HepG2 (cell line): ENCODE data around the gene WDR54. TPM values are rescaled to one million over a fixed set of nuclear protein-coding genes. Genes with fewer than 3 reads are reported as not detected.

Experiments used
- HIVEP1 ChIP-seq: sonication (generic); formaldehyde crosslinking; IDR thresholded peaks from 2 replicates; pipeline ENCODE4 v1.4.0; 2020; ENCODE audit warnings: mild to moderate bottlenecking, missing genetic modification reagents
- IRF2 ChIP-seq: IDR thresholded peaks from 2 replicates; pipeline ENCODE4 v1.6.1; 2018; ENCODE audit warnings: missing genetic modification reagents, missing compliant biosample characterization
- MTF1 ChIP-seq: sonication (generic); formaldehyde crosslinking; IDR thresholded peaks from 2 replicates; pipeline ENCODE4 v1.5.0; 2020; ENCODE audit warnings: missing genetic modification reagents
- NR2C2 ChIP-seq: sonication (generic); formaldehyde crosslinking; IDR thresholded peaks from 2 replicates; pipeline ENCODE4 v1.4.0; 2020; ENCODE audit warnings: missing genetic modification reagents, mild to moderate bottlenecking, moderate library complexity, borderline replicate concordance
- PRMT3 ChIP-seq: sonication (generic); formaldehyde crosslinking; IDR thresholded peaks from 2 replicates; pipeline ENCODE4 v1.8.1; 2022; ENCODE audit warnings: low read depth, mild to moderate bottlenecking, moderate library complexity, missing genetic modification reagents, borderline replicate concordance
- RFXAP ChIP-seq: sonication (generic); formaldehyde crosslinking; IDR thresholded peaks from 2 replicates; pipeline ENCODE4 v1.4.0; 2020; ENCODE audit warnings: missing genetic modification reagents, borderline replicate concordance
- SAP130 ChIP-seq: IDR thresholded peaks from 2 replicates; pipeline ENCODE4 v1.6.1; 2016; ENCODE audit warnings: low read depth
- SMARCE1 ChIP-seq: fragments of 450-650 bp; IDR thresholded peaks from 2 replicates; pipeline ENCODE4 v1.6.1; 2017; ENCODE audit warnings: borderline replicate concordance
- SRF ChIP-seq: IDR thresholded peaks from 2 replicates; pipeline ENCODE4 v1.6.1; 2011; ENCODE audit warnings: mild to moderate bottlenecking, low read depth, low read length, moderate library complexity
- TBX2 ChIP-seq: sonication (generic); formaldehyde crosslinking; IDR thresholded peaks from 2 replicates; pipeline ENCODE4 v1.5.0; 2020; ENCODE audit warnings: missing genetic modification reagents, mild to moderate bottlenecking, borderline replicate concordance
- XBP1 ChIP-seq: sonication (generic); formaldehyde crosslinking; IDR thresholded peaks from 2 replicates; pipeline ENCODE4 v1.5.0; 2020; ENCODE audit warnings: missing genetic modification reagents
- ZNF143 ChIP-seq: sonication (generic); formaldehyde crosslinking; IDR thresholded peaks from 2 replicates; pipeline ENCODE4 v1.4.0; 2020; ENCODE audit warnings: missing genetic modification reagents
- ZNF256 ChIP-seq: sonication (generic); formaldehyde crosslinking; conservative IDR thresholded peaks from 2 replicates; pipeline ENCODE4 v1.4.0; 2020; ENCODE audit warnings: missing genetic modification reagents
- ZNF615 ChIP-seq: sonication (generic); formaldehyde crosslinking; IDR thresholded peaks from 2 replicates; pipeline ENCODE4 v1.5.0; 2020; ENCODE audit warnings: mild to moderate bottlenecking, missing genetic modification reagents, borderline replicate concordance
- ZNF776 ChIP-seq: sonication (generic); formaldehyde crosslinking; IDR thresholded peaks from 2 replicates; pipeline ENCODE4 v1.4.0; 2020; ENCODE audit warnings: mild to moderate bottlenecking, missing genetic modification reagents
- ZNF781 ChIP-seq: sonication (generic); formaldehyde crosslinking; IDR thresholded peaks from 2 replicates; pipeline ENCODE4 v1.5.1; 2020; ENCODE audit warnings: borderline replicate concordance, mild to moderate bottlenecking, missing genetic modification reagents; ENCODE audit errors: not compliant biosample characterization
- polyA plus RNA-seq, 8 experiments: library from polyadenylated mRNA; depleted of rRNA in 3 of 8; stranded (reverse) in 7 of 8; unstranded in 1 of 8; fragments of >200 nt; fragmentation: Illumina TruSeq in 4 of 8; extraction: Trizol in 4 of 8; gene quantifications; 2 replicates each; pipeline versions ENCODE4 v1.2.1 to v1.2.3, GENCODE V29; 2011 to 2016; ENCODE audit warnings: low read depth in 4 of 8, missing spikeins in 1 of 8, mixed read lengths in 1 of 8; ENCODE audit not compliant: insufficient read depth in 1 of 8
- total RNA-seq, 5 experiments: library from RNA; depleted of rRNA; stranded (reverse); fragments of >200 nt; fragmentation: Illumina TruSeq; extraction: Trizol; gene quantifications; 2 replicates each; pipeline ENCODE4 v1.2.3, GENCODE V29; 2016; ENCODE audit warnings: low read depth in 1 of 5
- TF ChIP-seq, protein P1 (sequence below): sonication (generic); formaldehyde crosslinking; IDR thresholded peaks from 2 replicates; pipeline ENCODE4 v1.5.1; 2020; ENCODE audit warnings: mild to moderate bottlenecking, missing genetic modification reagents
- TF ChIP-seq, protein P2 (sequence below): sonication (generic); formaldehyde crosslinking; IDR thresholded peaks from 2 replicates; pipeline ENCODE4 v1.5.0; 2020; ENCODE audit warnings: missing genetic modification reagents
- TF ChIP-seq, protein P3 (sequence below): sonication (generic); formaldehyde crosslinking; IDR thresholded peaks from 2 replicates; pipeline ENCODE4 v1.5.0; 2020; ENCODE audit warnings: missing genetic modification reagents

WDR54 gene
- total and polyA plus RNA-seq, 2 of the 13 experiments (the other 11 are each of a cell fraction or from before 2014, with no cell fraction given): 2.0 to 17.3 TPM

DNA sequence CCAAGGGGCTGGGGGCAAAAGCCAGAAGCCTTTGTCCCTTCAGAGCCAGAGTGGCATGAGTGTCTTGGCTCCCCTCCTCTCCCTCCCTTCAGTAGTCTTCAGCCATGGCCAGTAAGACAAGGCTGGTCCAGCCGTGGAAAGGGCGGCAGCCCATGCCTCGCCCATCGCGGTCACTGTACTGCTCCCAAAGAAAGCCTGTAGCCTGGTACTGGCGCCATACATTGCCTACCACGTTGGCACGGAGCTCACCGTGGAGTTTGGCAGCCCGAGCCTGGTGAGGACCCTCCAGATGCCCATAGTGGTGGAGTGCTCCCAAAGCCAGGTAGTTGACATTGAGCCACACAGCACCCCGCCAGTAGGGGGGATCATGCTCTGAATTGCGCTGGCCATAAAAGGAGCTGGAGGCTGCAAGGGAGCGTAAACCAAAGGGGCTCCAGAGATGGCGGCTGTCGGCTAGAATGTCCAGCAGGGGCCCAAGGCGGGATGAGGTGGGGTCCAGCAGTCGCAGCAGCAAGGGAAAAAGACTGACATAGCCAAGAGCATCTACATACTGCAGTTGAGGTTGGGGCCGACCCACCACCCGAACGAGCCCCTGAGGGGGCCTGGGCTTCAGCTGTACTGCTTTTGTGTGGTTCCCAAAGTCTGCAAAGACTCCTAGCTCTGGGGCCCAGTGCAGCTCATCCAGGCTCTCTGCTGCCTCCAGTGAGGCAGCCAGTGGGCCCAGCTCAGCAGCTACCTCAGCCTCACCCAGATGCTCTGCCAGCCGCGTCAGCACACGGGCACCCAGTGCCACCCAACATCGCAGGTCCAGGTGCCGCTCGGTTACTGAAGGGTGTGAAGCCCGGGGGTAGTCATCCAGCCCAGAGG, 39.9 kb downstream of the WDR54 start (continued):
- TF ChIP-seq, protein P1, sequence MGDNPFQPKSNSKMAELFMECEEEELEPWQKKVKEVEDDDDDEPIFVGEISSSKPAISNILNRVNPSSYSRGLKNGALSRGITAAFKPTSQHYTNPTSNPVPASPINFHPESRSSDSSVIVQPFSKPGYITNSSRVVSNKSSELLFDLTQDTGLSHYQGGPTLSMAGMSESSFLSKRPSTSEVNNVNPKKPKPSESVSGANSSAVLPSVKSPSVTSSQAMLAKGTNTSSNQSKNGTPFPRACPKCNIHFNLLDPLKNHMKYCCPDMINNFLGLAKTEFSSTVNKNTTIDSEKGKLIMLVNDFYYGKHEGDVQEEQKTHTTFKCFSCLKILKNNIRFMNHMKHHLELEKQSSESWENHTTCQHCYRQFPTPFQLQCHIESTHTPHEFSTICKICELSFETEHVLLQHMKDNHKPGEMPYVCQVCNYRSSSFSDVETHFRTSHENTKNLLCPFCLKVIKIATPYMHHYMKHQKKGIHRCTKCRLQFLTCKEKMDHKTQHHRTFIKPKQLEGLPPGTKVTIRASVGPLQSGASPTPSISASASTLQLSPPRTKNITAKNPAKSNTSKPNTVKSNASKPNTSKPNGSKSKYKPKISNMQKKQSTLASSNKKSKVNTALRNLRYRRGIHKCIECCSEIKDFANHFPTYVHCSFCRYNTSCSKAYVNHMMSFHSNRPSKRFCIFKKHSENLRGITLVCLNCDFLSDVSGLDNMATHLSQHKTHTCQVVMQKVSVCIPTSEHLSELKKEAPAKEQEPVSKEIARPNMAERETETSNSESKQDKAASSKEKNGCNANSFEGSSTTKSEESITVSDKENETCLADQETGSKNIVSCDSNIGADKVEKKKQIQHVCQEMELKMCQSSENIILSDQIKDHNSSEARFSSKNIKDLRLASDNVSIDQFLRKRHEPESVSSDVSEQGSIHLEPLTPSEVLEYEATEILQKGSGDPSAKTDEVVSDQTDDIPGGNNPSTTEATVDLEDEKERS (CRISPR knock-in tag): no peak
- TF ChIP-seq PRMT3 (CRISPR knock-in tag) (no peak), SMARCE1 (no peak), SAP130 (CRISPR knock-in tag) (no peak), ZNF615 (CRISPR knock-in tag) (no peak), RFXAP (CRISPR knock-in tag) (no peak), ZNF256 (CRISPR knock-in tag) (no peak), IRF2 (CRISPR knock-in tag) (no peak), XBP1 (no peak), MTF1 (CRISPR knock-in tag) (no peak), TBX2 (CRISPR knock-in tag) (0 out of 2 replicates have a peak, but pooled peaks have one; percentile 3), SRF (peak; percentile 91), NR2C2 (CRISPR knock-in tag) (0 out of 2 replicates have a peak, but pooled peaks have one; percentile 24), ZNF143 (CRISPR knock-in tag) (no peak), HIVEP1 (CRISPR knock-in tag) (peak; percentile 32; the same call in 1 of the 2 replicates), ZNF776 (CRISPR knock-in tag) (peak; percentile 40; the same call in 1 of the 2 replicates), ZNF781 (CRISPR knock-in tag) (no peak)
- TF ChIP-seq, protein P2, sequence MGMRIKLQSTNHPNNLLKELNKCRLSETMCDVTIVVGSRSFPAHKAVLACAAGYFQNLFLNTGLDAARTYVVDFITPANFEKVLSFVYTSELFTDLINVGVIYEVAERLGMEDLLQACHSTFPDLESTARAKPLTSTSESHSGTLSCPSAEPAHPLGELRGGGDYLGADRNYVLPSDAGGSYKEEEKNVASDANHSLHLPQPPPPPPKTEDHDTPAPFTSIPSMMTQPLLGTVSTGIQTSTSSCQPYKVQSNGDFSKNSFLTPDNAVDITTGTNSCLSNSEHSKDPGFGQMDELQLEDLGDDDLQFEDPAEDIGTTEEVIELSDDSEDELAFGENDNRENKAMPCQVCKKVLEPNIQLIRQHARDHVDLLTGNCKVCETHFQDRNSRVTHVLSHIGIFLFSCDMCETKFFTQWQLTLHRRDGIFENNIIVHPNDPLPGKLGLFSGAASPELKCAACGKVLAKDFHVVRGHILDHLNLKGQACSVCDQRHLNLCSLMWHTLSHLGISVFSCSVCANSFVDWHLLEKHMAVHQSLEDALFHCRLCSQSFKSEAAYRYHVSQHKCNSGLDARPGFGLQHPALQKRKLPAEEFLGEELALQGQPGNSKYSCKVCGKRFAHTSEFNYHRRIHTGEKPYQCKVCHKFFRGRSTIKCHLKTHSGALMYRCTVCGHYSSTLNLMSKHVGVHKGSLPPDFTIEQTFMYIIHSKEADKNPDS (CRISPR knock-in tag): no peak
- TF ChIP-seq, protein P3, sequence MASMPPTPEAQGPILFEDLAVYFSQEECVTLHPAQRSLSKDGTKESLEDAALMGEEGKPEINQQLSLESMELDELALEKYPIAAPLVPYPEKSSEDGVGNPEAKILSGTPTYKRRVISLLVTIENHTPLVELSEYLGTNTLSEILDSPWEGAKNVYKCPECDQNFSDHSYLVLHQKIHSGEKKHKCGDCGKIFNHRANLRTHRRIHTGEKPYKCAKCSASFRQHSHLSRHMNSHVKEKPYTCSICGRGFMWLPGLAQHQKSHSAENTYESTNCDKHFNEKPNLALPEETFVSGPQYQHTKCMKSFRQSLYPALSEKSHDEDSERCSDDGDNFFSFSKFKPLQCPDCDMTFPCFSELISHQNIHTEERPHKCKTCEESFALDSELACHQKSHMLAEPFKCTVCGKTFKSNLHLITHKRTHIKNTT: no peak
